Transverse colon (tissue), 4 donors: Measurements from ENCODE around the gene C10orf105. TPM values are rescaled to one million over a fixed set of nuclear protein-coding genes. Genes with fewer than 3 reads are reported as not detected.
A peak's percentile ranks its signal among the peaks of the same experiment; 100 is the strongest.

Experiments used
- DNase-seq: peaks from one replicate; pipeline ENCODE4 v3.0.0-alpha.2; 2019
- H3K27ac ChIP-seq, 4 donors: fragments of 200-600 bp; sonication (generic); 2 replicates each; pipeline ENCODE4 v1.5.1; 2016 to 2018; ENCODE audit warnings: inconsistent platforms in 4 of 4
- H3K27me3 ChIP-seq: fragments of 200-600 bp; sonication (generic); 2 replicates; pipeline ENCODE4 v1.5.1; 2017; ENCODE audit warnings: inconsistent platforms
- H3K36me3 ChIP-seq, 4 donors: fragments of 200-600 bp; sonication (generic); 2 replicates each; pipeline ENCODE4 v1.5.1; 2017 to 2019; ENCODE audit warnings: inconsistent platforms in 4 of 4
- H3K4me1 ChIP-seq, 4 donors: fragments of 200-600 bp; sonication (generic); 2 replicates each; pipeline ENCODE4 v1.5.1; 2017 to 2020; ENCODE audit warnings: inconsistent platforms in 4 of 4
- H3K4me3 ChIP-seq, 4 donors: fragments of 200-600 bp; sonication (generic); 1 replicate in 1 of 4; 2 replicates in 3 of 4; pipeline versions ENCODE4 v1.5.1 to v1.6.1; 2017 to 2019; ENCODE audit warnings: inconsistent platforms in 4 of 4
- H3K9me3 ChIP-seq, 2 donors: fragments of 200-600 bp; sonication (generic); 2 replicates each; pipeline ENCODE4 v1.5.1; 2017 to 2019; ENCODE audit warnings: inconsistent platforms in 2 of 2
- CTCF ChIP-seq, 5 experiments: fragments of 200-600 bp in 3 of 5; fragments of 450-650 bp in 2 of 5; sonication (generic) in 3 of 5; IDR thresholded peaks; 1 replicate in 2 of 5; 2 replicates in 3 of 5; pipeline ENCODE4 v1.5.1; 2016 to 2017; ENCODE audit warnings: antibody characterized with exemption in 5 of 5, inconsistent platforms in 3 of 5, mild to moderate bottlenecking in 2 of 5, moderate library complexity in 1 of 5
- EP300 ChIP-seq: sonication (generic); formaldehyde crosslinking; IDR thresholded peaks from one replicate; pipeline ENCODE4 v1.6.1; 2017; ENCODE audit warnings: antibody characterized with exemption, low read depth
- POLR2A ChIP-seq: fragments of 450-650 bp; IDR thresholded peaks from one replicate; pipeline ENCODE4 v1.6.1; 2016; ENCODE audit warnings: antibody characterized with exemption, mild to moderate bottlenecking, moderate library complexity
- POLR2AphosphoS5 ChIP-seq, 3 donors: sonication (generic); formaldehyde crosslinking; IDR thresholded peaks; one replicate each; pipeline ENCODE4 v1.6.1; 2016; ENCODE audit warnings: antibody characterized with exemption in 3 of 3
- WGBS, 2 donors: methylation state at CpG; one replicate each; pipeline ENCODE4 v1.1.5; 2018; ENCODE audit warnings: low coverage in 1 of 2; 5-methylcytosine and 5-hydroxymethylcytosine counted together
- in situ Hi-C, 4 donors: fragments of 200-750 bp; cut with MboI; loops; one replicate each; pipeline versions ENCODE4 v1.15.0 to v1.15.1; 2017; ENCODE audit warnings: low sequenced_read_pairs in 3 of 4, low pct_ligation_motif_present in 1 of 4, low pct_unique_long_range_greater_than_20kb in 1 of 4
- intact Hi-C: fragments of 100-400 bp; cut with DNase I; formaldehyde crosslinking; loops from one replicate; pipeline ENCODE4 v1.15.1; 2023; ENCODE audit warnings: low total_unique reads
- total RNA-seq, 4 donors: library from RNA; depleted of rRNA; stranded (reverse); fragments of >200 nt; gene quantifications; one replicate each; pipeline ENCODE4 v1.1.0, GENCODE V29; 2016

The C10orf105 gene
- total RNA-seq, 4 donors from 2014 or later: 0.16 TPM; not detected in 3

- intact Hi-C loops (loop anchor here (5.0 kb wide), 1 partner anchor 54 kb away; no protein-coding TSS in a partner anchor), in situ Hi-C loops (no loop called here)
- 86% methylated on average over 22 of the region's 22 CpGs; no CpG with 5 or more reads in 1 of the 2 donors for WGBS, 2 donors
- H3K27ac ChIP-seq: peak overlapping the region; percentile 91 to 98 (median 94)
- no peaks in the 10 kb centered on the region for H3K9me3 ChIP-seq
- H3K4me3 ChIP-seq: no peak overlapping the region
- no peak for TF ChIP-seq EP300
- TF ChIP-seq CTCF (IDR thresholded peaks at IDR 0.05): no peak
- TF ChIP-seq POLR2A: no peak
- TF ChIP-seq POLR2AphosphoS5 (IDR thresholded peaks at IDR 0.05): no peak
- DNase-seq: peak; percentile 24
- H3K4me1 ChIP-seq: peaks cover 63 to 92% (median 75%) of the 10 kb centered on the region in 4 donors
- no peaks in the 10 kb centered on the region for H3K36me3 ChIP-seq
- no peaks in the 10 kb centered on the region for H3K27me3 ChIP-seq
Measured at GRCh38 chr10:71765906-71766716, 46.5 kb upstream of the C10orf105 start.

DNA sequence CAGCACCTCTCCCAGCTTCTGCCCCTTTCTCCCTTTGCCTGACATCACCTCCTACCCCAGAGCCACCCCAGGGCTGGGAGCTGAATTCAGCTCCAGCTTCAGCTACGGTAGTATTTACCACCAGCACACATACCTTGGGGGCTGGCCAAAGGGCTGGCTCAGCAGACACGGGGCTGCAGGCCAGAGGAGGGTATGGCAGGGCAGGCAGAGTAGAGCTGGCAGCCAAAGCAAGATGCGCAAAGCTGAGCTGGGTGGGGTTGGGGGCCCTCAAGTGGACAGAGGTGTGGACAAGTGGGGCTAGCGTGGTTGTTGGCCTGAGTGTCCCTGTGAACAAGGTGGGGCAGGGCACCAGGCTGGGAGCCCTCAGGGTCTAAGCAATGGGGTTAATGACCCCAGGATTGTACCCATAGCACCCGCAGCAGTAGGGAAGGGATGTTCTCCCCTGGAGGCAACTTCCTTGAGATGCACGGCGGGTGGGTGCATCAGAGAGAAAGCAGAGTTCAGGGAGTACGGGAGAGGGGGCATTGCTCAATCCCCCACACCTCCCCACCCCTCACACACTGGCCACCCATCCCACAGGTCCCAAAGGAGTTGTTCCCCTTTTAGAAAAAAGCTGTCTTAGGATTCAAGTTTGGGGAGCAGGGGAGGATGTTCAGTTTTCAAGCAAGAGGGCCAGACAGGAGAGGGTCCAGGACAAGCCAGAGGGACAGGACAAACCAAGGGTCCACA lies 45.8 kb upstream of the C10orf105 start:
- in situ Hi-C loops: no loop called here
- TF ChIP-seq POLR2AphosphoS5 (IDR thresholded peaks at IDR 0.05) (peak in 1 of 3 donors; percentile 14), EP300 (no peak), POLR2A (no peak), CTCF (IDR thresholded peaks at IDR 0.05) (peak in 1 of 5 experiments; percentile 21)
- 62 to 68% methylated on average over 2 to 8 of the region's 8 CpGs for WGBS, 2 donors
- Histone ChIP-seq H3K27ac (peak overlapping the region; percentile 91 to 98 (median 94)), H3K27me3 (no peaks in the 10 kb centered on the region), H3K4me1 (peaks cover 65 to 89% (median 69%) of the 10 kb centered on the region in 4 donors), H3K4me3 (no peak overlapping the region), H3K36me3 (no peaks in the 10 kb centered on the region), H3K9me3 (no peaks in the 10 kb centered on the region)
- intact Hi-C loops: loop anchor here (5.0 kb wide), 1 partner anchor 53 kb away; no protein-coding TSS in a partner anchor
- DNase-seq: no peak

DNA sequence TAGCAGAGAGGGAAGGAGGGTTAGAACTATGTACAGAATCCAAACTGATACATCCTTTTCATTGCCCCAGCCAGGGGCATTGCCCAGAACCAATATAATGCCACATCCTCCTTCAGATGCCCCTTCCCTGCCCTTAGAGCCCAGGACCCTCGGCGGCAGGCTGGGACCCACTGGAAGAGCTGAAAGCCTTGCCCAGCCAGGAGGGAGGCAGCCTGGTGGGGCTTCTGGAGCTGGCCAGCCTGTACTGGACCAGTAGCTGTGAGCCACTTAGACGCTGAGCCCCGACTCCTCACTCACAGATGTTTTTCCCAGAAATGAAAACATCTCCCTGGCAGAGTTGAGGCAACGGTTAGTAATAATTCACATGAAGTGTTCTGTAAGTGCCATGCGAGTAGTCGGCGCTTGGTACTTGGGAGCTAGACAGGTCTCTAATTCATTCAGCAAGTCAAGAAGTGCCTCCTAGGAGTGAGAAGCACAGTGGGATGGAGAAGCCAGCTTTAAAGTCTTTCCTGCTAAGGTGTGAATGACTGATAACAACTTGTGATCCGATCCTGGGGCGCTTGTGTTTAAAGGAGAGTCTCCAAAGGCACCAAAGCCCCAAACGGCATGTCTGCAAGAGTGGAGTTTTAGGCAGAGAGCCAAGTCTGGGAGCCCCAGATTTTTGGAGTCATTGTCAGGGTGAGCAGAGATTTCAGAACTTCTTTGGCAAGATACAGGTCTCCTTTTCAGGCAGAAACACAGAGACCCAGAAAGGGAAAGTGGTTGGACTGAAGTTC lies 44.0 kb upstream of the C10orf105 start:
- Histone ChIP-seq H3K36me3 (peaks cover 0 to 6% (median 0%) of the 10 kb centered on the region in 4 donors), H3K27me3 (no peaks in the 10 kb centered on the region), H3K27ac (peak overlapping the region; percentile 22 to 98 (median 68)), H3K4me3 (no peak overlapping the region), H3K4me1 (peaks cover 49 to 73% (median 57%) of the 10 kb centered on the region in 4 donors), H3K9me3 (no peaks in the 10 kb centered on the region)
- TF ChIP-seq CTCF (IDR thresholded peaks at IDR 0.05): no peak
- peak in 1 of 3 donors; percentile 35 for TF ChIP-seq POLR2AphosphoS5 (IDR thresholded peaks at IDR 0.05)
- in situ Hi-C loops (no loop called here), intact Hi-C loops (no loop called here)
- no peak for DNase-seq
- WGBS, 2 donors: 40 to 68% methylated on average over 3 to 11 of the region's 11 CpGs
